Measurements from ENCODE around the gene SLC25A13.
A peak's percentile ranks its signal among the peaks of the same experiment; 100 is the strongest.
"Not testable (repeated sequence)": the region's sequence is repeated elsewhere in the genome, so short reads cannot be mapped to it uniquely, and the experiment has no call there.

The SLC25A13 gene, protein sequence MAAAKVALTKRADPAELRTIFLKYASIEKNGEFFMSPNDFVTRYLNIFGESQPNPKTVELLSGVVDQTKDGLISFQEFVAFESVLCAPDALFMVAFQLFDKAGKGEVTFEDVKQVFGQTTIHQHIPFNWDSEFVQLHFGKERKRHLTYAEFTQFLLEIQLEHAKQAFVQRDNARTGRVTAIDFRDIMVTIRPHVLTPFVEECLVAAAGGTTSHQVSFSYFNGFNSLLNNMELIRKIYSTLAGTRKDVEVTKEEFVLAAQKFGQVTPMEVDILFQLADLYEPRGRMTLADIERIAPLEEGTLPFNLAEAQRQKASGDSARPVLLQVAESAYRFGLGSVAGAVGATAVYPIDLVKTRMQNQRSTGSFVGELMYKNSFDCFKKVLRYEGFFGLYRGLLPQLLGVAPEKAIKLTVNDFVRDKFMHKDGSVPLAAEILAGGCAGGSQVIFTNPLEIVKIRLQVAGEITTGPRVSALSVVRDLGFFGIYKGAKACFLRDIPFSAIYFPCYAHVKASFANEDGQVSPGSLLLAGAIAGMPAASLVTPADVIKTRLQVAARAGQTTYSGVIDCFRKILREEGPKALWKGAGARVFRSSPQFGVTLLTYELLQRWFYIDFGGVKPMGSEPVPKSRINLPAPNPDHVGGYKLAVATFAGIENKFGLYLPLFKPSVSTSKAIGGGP

DNA sequence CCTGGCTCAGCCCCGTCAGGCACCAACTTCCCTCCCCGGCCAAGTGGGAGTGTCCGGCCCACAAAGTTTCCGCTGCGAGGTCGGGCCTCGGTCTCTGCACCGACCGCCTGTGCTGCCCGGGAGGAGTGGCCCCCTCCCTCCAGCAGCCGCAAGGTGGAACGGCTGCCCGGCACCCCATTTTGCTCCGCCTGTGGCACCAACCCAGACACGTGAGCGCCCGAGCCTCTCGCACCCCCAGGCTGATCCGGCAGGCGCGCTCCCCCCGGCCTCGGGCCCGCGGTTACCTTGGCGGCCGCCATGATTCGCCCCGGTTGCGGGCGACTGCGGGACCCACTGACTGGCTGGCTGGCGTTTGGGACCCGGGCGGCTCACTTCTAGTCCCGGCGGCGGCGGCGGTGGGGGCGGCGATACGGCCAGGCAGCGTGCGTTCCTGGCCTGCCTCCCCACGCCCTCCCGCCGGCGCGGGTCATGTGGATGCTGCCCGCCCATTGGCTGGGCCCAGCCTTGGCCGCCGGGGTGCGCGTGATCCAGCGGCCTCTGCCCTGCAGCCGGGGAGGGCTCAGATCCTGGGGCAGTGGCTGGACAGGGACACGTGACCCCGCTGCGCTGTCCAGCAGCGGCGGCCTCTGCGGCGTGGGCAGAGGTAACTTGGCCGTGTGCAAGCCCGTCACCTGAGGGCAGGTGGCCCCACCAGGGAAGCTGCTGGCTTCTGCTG, at the start of gene SLC25A13:
TSS of gene SLC25A13 (minus strand) at position 441 of the 715 bp plus-strand sequence. CDS start at position 299, 142 bp downstream.
- peak within 1 kb of the TSS; percentile 89 for H3K9ac ChIP-seq (ENCODE audit: low read depth, low read length)
- peak within 1 kb of the TSS; percentile 77 for H3K4me3 ChIP-seq (ENCODE audit: low read depth, low read length)
- peak within 1 kb of the TSS; percentile 97 for H3K27ac ChIP-seq (ENCODE audit: low read depth, low read length)
- H3K36me3 ChIP-seq (ENCODE audit: control insufficient read depth, insufficient read depth, low read length), result no peaks in the 10 kb centered on the region
- H3K4me1 ChIP-seq (ENCODE audit: control insufficient read depth, insufficient read depth, low read length), result peaks cover 20% of the 10 kb centered on the region
- no peaks in the 10 kb centered on the region for H3K27me3 ChIP-seq (ENCODE audit: control insufficient read depth, insufficient read depth, low read length)
- no peaks in the 10 kb centered on the region for H3K9me3 ChIP-seq (ENCODE audit: control insufficient read depth, insufficient read depth, low read length)

DNA sequence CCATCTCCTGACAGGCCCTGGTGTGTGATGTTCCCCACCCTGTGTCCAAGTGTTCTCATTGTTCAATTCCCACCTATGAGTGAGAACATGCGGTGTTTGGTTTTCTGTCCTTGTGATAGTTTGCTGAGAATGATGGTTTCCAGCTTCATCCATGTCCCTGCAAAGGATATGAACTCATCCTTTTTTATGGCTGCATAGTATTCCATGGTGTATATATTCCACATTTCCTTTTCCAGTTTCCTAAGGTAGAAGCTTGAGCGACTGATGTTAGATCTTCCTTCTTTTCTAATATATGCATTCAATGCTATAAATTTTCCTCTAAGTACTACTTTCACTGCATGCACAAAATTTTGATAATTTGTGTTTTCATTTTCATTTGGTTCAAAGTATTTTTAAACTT, 44.0 kb upstream of the SLC25A13 start:
- H3K36me3 ChIP-seq (ENCODE audit: control insufficient read depth, insufficient read depth, low read length); H3K9me3 ChIP-seq (ENCODE audit: control insufficient read depth, insufficient read depth, low read length); H3K9ac ChIP-seq (ENCODE audit: low read depth, low read length); H3K27me3 ChIP-seq (ENCODE audit: control insufficient read depth, insufficient read depth, low read length); H3K4me3 ChIP-seq (ENCODE audit: low read depth, low read length); H3K4me1 ChIP-seq (ENCODE audit: control insufficient read depth, insufficient read depth, low read length); H3K27ac ChIP-seq (ENCODE audit: low read depth, low read length): not testable (repeated sequence)

DNA sequence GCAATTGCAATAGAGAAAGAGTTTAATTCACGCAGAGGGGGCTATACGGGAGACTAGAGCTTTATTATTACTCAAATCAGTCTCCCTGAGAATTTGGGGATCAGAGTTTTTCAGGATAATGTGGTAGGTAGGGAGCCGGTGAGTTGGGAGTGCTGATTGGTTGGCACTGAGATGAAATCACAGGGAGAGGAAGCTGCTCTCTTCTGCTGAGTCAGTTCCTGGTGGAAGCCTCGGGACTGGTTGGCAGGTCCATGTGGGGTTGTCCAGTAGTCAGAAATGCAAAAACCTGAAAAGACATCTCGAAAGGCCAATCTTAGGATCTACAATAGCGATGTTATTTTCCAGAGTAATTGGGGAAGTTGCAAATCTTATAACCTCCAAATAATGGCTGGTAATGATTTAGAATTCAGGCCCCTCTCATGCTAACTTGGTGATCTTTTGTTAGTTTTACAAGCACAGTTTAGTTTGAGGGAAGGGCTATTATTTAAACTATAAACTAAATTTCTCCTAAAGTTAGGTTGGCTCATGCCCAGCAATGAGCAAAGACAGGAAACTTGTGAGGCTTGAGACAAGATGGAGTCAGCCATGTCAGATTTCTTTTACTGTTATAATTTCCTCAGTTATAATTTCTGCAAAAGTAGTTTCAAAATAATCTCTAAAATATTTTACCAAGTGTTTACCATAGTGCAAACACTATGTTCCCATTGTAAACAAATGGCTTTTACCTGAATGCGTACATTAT, 39.4 kb upstream of the SLC25A13 start:
- H3K36me3 ChIP-seq (ENCODE audit: control insufficient read depth, insufficient read depth, low read length), result no peaks in the 10 kb centered on the region
- no peaks in the 10 kb centered on the region for H3K9me3 ChIP-seq (ENCODE audit: control insufficient read depth, insufficient read depth, low read length)
- no peaks in the 10 kb centered on the region for H3K27me3 ChIP-seq (ENCODE audit: control insufficient read depth, insufficient read depth, low read length)
- no peak overlapping the region for H3K9ac ChIP-seq (ENCODE audit: low read depth, low read length)
- no peak overlapping the region for H3K4me3 ChIP-seq (ENCODE audit: low read depth, low read length)
- 0 out of 2 replicates have a peak, but pooled peaks cover 4% of the 10 kb centered on the region for H3K4me1 ChIP-seq (ENCODE audit: control insufficient read depth, insufficient read depth, low read length)
- H3K27ac ChIP-seq (ENCODE audit: low read depth, low read length), result no peak overlapping the region

DNA sequence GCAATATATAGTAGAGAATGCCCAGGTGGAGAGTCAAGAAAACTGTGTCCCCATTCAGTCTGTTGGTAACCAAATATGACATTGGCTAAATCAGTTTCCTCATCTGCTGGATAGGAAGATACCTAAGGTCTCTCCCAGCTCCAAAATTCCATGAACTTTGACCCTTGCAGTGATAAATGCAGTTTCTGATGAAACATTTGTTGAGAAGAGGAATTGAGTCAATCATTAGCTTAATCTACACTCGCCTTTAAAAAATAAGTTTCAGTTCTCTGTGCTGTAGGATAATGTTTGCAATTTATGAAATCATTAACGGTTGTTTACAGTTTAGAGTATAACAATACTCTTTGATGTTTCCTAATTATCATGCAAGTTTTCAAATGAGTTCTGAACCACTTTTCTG, 38.0 kb upstream of the SLC25A13 start:
- 0 out of 2 replicates have a peak, but pooled peaks cover 4% of the 10 kb centered on the region for H3K4me1 ChIP-seq (ENCODE audit: control insufficient read depth, insufficient read depth, low read length)
- H3K9ac ChIP-seq (ENCODE audit: low read depth, low read length), result no peak overlapping the region
- H3K4me3 ChIP-seq (ENCODE audit: low read depth, low read length), result no peak overlapping the region
- no peaks in the 10 kb centered on the region for H3K36me3 ChIP-seq (ENCODE audit: control insufficient read depth, insufficient read depth, low read length)
- no peaks in the 10 kb centered on the region for H3K9me3 ChIP-seq (ENCODE audit: control insufficient read depth, insufficient read depth, low read length)
- H3K27ac ChIP-seq (ENCODE audit: low read depth, low read length), result no peak overlapping the region
- no peaks in the 10 kb centered on the region for H3K27me3 ChIP-seq (ENCODE audit: control insufficient read depth, insufficient read depth, low read length)

DNA sequence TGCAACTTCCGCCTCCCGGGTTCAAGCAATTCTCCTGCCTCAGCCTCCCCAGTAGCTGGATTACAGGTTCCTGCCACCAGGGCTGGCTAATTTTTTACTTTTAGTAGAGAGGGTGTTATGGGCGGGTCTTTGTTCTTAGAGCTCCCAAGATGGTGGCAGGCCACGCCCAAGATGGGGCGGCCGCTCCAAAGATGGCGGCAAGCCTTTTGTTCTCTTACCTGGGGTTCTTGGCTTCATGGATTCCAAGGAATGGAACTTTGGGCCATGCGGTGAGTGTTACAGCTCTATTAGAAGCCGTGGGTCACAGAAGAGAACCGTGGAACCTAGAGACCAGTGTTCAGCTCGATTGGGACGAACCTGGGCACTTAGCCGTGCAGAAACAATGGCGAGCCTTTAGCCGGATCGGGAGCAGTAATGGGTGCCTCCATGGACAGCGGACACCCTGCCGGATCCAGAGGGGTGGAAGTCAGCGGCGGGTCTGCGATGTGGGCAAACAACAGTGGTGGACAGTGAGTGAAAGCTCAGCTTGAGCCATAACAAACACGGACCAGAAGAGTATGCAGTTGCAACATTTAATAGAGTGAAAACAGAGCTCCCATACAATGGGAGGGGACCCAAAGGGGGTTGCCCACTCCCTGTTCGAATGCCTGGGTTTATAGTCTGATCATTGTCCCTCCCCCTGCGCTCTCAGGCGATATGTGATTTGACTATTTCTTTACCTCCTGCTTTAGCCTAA, 36.5 kb upstream of the SLC25A13 start:
- not testable (repeated sequence) for H3K36me3 ChIP-seq (ENCODE audit: control insufficient read depth, insufficient read depth, low read length); H3K4me1 ChIP-seq (ENCODE audit: control insufficient read depth, insufficient read depth, low read length); H3K9ac ChIP-seq (ENCODE audit: low read depth, low read length); H3K27me3 ChIP-seq (ENCODE audit: control insufficient read depth, insufficient read depth, low read length); H3K4me3 ChIP-seq (ENCODE audit: low read depth, low read length); H3K9me3 ChIP-seq (ENCODE audit: control insufficient read depth, insufficient read depth, low read length); H3K27ac ChIP-seq (ENCODE audit: low read depth, low read length)

DNA sequence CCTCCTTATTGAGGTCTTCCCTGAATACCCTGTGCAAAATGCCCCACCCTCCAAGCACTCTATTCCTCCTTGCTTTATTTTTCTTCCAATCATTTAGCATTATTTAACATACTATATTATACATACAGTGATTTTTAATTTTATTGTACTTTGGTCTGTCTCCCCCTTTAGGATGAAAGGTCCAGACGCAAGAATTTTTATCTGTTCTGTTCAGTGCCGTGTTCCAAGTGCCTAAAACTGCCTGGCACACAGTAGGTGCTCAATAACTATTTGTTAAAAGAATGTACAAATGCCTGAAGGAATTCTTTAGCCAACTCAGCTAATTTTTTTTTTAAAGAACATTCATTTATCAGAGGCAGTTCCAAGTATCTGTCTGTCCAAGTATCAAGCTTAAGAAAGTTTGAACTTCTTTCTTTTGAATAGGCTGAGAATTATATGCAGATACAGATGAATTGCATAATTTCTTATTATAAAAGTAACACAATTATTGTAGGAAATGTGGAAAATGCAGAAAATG, 34.1 kb upstream of the SLC25A13 start:
- Histone ChIP-seq H3K36me3 (ENCODE audit: control insufficient read depth, insufficient read depth, low read length) (no peaks in the 10 kb centered on the region), H3K9me3 (ENCODE audit: control insufficient read depth, insufficient read depth, low read length) (no peaks in the 10 kb centered on the region), H3K4me1 (ENCODE audit: control insufficient read depth, insufficient read depth, low read length) (0 out of 2 replicates have a peak, but pooled peaks cover 4% of the 10 kb centered on the region), H3K4me3 (ENCODE audit: low read depth, low read length) (no peak overlapping the region), H3K27me3 (ENCODE audit: control insufficient read depth, insufficient read depth, low read length) (no peaks in the 10 kb centered on the region), H3K9ac (ENCODE audit: low read depth, low read length) (no peak overlapping the region), H3K27ac (ENCODE audit: low read depth, low read length) (no peak overlapping the region)

DNA sequence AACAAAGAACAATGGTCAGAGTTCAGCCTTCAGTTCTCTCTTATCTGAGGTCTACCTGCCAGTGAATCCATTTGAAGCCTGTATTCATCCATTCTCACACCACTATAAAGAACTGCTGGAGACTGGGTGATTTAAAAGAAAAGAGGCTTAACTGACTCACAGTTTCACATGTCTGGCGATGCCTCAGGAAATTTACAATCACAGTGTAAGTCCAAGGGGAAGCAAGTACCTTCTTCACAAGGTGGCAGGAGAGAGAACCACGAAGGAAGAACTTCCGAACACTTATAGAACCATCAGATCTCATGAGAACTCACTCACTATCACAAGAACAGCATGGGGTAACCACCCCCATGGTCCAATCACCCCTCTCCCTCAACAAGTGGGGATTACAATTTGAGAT, 33.0 kb upstream of the SLC25A13 start:
- no peaks in the 10 kb centered on the region for H3K27me3 ChIP-seq (ENCODE audit: control insufficient read depth, insufficient read depth, low read length)
- no peaks in the 10 kb centered on the region for H3K36me3 ChIP-seq (ENCODE audit: control insufficient read depth, insufficient read depth, low read length)
- no peaks in the 10 kb centered on the region for H3K9me3 ChIP-seq (ENCODE audit: control insufficient read depth, insufficient read depth, low read length)
- no peak overlapping the region for H3K27ac ChIP-seq (ENCODE audit: low read depth, low read length)
- 0 out of 2 replicates have a peak, but pooled peaks cover under 1% of the 10 kb centered on the region for H3K4me1 ChIP-seq (ENCODE audit: control insufficient read depth, insufficient read depth, low read length)
- H3K4me3 ChIP-seq (ENCODE audit: low read depth, low read length), result no peak overlapping the region
- no peak overlapping the region for H3K9ac ChIP-seq (ENCODE audit: low read depth, low read length)

DNA sequence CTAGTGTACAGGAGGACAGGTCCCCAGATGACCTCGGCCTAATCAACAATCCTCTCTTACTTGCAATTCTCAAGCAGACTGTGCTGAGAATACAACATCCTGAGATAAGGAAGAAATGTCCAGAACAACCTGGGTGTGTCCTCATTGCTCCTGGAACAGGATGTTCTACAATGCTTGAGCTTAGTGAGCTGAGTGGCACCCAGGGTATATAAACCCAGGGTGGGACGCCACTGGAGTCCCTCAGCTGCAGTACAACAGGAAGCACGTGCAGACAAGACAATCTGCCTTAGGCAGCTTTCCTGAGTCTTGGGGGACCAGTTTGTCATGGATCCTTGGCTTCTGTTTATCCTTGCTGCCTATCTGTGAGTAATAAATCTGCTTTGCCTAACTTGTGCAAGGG, 27.7 kb upstream of the SLC25A13 start:
- Histone ChIP-seq H3K36me3 (ENCODE audit: control insufficient read depth, insufficient read depth, low read length) (no peaks in the 10 kb centered on the region), H3K4me3 (ENCODE audit: low read depth, low read length) (no peak overlapping the region), H3K27ac (ENCODE audit: low read depth, low read length) (no peak overlapping the region), H3K4me1 (ENCODE audit: control insufficient read depth, insufficient read depth, low read length) (no peaks in the 10 kb centered on the region), H3K9me3 (ENCODE audit: control insufficient read depth, insufficient read depth, low read length) (no peaks in the 10 kb centered on the region), H3K9ac (ENCODE audit: low read depth, low read length) (no peak overlapping the region), H3K27me3 (ENCODE audit: control insufficient read depth, insufficient read depth, low read length) (no peaks in the 10 kb centered on the region)

DNA sequence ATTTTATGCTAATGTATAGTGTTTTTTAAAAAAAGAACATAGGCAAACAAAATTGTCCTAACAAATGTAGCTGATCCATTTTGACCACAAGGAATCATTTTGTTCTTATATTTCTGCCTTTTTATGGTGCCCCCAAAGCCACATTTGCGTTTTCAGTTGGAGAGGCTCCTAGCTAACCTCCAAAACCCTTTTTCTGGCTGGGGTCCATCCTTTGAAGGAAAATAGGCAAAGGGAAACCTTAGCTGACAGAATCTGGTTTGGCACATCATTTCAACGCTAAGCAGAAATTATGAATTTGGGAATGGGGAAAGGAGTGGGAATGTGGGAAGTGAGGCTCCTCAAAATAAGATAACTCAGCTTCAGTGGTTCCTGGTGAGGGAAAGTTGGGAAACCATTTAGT, 25.6 kb upstream of the SLC25A13 start:
- Histone ChIP-seq H3K27me3 (ENCODE audit: control insufficient read depth, insufficient read depth, low read length) (no peaks in the 10 kb centered on the region), H3K27ac (ENCODE audit: low read depth, low read length) (no peak overlapping the region), H3K9me3 (ENCODE audit: control insufficient read depth, insufficient read depth, low read length) (no peaks in the 10 kb centered on the region), H3K9ac (ENCODE audit: low read depth, low read length) (no peak overlapping the region), H3K36me3 (ENCODE audit: control insufficient read depth, insufficient read depth, low read length) (no peaks in the 10 kb centered on the region), H3K4me3 (ENCODE audit: low read depth, low read length) (no peak overlapping the region), H3K4me1 (ENCODE audit: control insufficient read depth, insufficient read depth, low read length) (no peaks in the 10 kb centered on the region)

All from HUES48 (cell line).